ENCODE results near the gene TRPV3.

TRPV3 gene

DNA sequence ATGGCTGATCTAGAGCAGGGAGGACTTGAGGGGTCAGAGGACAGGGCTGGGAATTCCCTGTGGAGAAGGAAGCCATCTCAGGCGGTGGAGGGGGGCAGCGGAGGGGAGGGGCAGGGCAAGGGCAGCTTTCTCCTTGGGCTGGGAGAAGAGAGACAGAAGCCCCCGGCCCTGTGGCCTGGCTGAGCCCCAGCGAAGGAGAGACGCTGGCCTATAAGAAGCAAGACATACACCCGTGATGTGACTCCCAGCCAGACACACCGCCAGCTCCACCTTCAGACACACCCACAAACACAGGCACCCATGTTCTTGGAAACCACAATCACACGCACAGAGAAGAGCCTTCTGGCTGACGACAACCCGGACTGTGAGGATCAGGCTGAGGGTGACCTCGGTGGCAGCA, 10.0 kb downstream of the TRPV3 start:
- Mint-ChIP-seq H3K9me3 (no peaks in the 10 kb centered on the region), H3K4me1 (peaks cover 11% of the 10 kb centered on the region), H3K4me3 (no peak overlapping the region), H3K27ac (no peak overlapping the region), H3K27me3 (ENCODE audit: low read depth, poor library complexity) (peaks cover 12% of the 10 kb centered on the region), H3K36me3 (ENCODE audit: low read depth) (no peaks in the 10 kb centered on the region)
- DNase-seq = no peak
- TF ChIP-seq, protein P1, sequence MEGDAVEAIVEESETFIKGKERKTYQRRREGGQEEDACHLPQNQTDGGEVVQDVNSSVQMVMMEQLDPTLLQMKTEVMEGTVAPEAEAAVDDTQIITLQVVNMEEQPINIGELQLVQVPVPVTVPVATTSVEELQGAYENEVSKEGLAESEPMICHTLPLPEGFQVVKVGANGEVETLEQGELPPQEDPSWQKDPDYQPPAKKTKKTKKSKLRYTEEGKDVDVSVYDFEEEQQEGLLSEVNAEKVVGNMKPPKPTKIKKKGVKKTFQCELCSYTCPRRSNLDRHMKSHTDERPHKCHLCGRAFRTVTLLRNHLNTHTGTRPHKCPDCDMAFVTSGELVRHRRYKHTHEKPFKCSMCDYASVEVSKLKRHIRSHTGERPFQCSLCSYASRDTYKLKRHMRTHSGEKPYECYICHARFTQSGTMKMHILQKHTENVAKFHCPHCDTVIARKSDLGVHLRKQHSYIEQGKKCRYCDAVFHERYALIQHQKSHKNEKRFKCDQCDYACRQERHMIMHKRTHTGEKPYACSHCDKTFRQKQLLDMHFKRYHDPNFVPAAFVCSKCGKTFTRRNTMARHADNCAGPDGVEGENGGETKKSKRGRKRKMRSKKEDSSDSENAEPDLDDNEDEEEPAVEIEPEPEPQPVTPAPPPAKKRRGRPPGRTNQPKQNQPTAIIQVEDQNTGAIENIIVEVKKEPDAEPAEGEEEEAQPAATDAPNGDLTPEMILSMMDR (IDR thresholded peaks at IDR 0.05) = no peak

DNA sequence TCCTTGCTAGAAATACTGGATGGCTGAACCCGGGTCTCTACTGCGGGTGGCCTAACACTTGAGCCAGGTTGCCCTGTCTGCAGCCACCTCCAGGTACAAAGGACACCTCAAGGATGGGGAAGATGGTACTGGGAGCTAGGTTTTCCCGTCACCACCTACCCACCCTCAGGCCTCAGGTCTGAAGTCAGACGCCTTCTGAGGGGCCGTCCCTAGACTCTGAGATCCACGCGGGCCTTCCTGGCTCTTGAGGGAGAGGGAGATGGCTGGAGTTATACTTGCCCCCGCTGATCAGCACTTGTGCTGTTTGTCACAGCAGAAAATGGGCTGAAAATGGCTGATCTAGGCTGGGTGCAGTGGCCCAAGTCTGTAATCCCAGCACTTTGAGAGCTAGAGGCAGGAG, 10.6 kb downstream of the TRPV3 start:
- Mint-ChIP-seq H3K27me3 (ENCODE audit: low read depth, poor library complexity) (peaks cover 9% of the 10 kb centered on the region), H3K4me1 (peaks cover 11% of the 10 kb centered on the region), H3K27ac (no peak overlapping the region), H3K9me3 (no peaks in the 10 kb centered on the region), H3K4me3 (no peak overlapping the region), H3K36me3 (ENCODE audit: low read depth) (no peaks in the 10 kb centered on the region)
- TF ChIP-seq, protein P1 (IDR thresholded peaks at IDR 0.05) = no peak
- no peak for DNase-seq

DNA sequence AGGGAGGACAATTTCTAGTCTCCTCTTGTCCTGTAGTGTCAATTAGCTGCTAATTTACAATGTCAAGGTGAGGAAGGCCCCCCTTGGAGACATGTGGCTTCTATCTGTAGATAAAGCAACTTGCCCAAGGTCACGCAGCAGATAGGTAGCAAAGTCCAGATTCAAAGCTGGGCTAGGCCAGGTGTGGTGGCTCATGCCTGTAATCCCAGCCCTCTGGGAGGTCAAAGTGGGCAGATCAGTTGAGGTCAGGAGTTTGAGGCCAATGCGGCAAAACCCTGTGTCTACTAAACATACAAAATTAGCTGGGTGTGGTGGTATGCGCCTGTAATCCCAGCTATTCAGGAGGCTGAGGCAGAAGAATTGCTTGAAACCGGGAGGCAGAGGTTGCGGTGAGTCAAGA, 11.1 kb downstream of the TRPV3 start:
- Mint-ChIP-seq H3K9me3 (no peaks in the 10 kb centered on the region), H3K27me3 (ENCODE audit: low read depth, poor library complexity) (peaks cover 10% of the 10 kb centered on the region), H3K36me3 (ENCODE audit: low read depth) (no peaks in the 10 kb centered on the region), H3K4me1 (peaks cover 11% of the 10 kb centered on the region), H3K4me3 (no peak overlapping the region), H3K27ac (no peak overlapping the region)
- DNase-seq = no peak
- TF ChIP-seq, protein P1 (IDR thresholded peaks at IDR 0.05) = no peak

DNA sequence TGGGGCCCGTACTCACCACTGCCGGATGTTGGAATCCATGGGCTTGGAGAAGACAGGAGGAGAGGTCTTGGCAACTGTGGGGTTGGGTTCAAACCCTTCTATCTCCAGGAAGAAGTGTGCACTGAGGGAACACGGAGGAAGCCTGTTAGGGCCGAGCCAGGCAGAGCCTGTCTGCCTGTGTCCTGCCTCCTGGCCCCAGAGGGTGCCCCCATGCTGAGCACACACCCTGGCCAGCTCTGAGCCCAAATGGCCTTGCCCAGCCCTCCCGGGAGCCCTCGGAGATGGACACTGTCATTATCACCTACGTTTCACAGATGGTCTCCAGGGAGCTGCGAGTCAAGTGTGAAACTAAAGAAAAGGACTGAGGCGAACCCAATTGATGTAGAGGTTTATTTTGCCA, 12.5 kb downstream of the TRPV3 start:
- Mint-ChIP-seq H3K4me3 (no peak overlapping the region), H3K9me3 (no peaks in the 10 kb centered on the region), H3K27ac (peak overlapping the region; percentile 16), H3K27me3 (ENCODE audit: low read depth, poor library complexity) (peaks cover 11% of the 10 kb centered on the region), H3K36me3 (ENCODE audit: low read depth) (no peaks in the 10 kb centered on the region), H3K4me1 (peaks cover 11% of the 10 kb centered on the region)
- TF ChIP-seq, protein P1 (IDR thresholded peaks at IDR 0.05) = no peak
- no peak for DNase-seq

DNA sequence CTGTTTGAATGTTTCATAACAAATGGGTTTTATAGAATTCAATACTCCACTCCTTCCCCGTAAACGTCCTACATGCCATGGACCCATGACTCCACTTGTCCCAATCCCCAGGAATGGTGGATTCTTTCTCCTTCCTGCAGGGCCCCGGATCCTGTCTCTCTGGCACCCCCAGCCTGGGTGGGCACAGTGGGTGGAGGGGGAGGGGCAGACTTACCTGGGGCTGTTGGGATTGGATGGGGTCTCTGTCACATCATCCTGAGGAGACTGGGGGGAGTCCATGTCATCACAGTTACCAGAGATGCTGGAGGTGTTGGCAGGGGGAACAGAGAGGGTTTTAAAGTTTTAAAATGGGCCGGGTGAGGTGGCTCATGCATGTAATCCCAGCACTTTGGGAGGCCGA, 13.2 kb downstream of the TRPV3 start:
- no peak overlapping the region for H3K4me3 Mint-ChIP-seq
- DNase-seq = no peak
- H3K27me3 Mint-ChIP-seq (ENCODE audit: low read depth, poor library complexity) = peaks cover 12% of the 10 kb centered on the region
- no peaks in the 10 kb centered on the region for H3K9me3 Mint-ChIP-seq
- no peaks in the 10 kb centered on the region for H3K36me3 Mint-ChIP-seq (ENCODE audit: low read depth)
- H3K27ac Mint-ChIP-seq = no peak overlapping the region
- peaks cover 11% of the 10 kb centered on the region for H3K4me1 Mint-ChIP-seq
- TF ChIP-seq, protein P1 (IDR thresholded peaks at IDR 0.05) = no peak

DNA sequence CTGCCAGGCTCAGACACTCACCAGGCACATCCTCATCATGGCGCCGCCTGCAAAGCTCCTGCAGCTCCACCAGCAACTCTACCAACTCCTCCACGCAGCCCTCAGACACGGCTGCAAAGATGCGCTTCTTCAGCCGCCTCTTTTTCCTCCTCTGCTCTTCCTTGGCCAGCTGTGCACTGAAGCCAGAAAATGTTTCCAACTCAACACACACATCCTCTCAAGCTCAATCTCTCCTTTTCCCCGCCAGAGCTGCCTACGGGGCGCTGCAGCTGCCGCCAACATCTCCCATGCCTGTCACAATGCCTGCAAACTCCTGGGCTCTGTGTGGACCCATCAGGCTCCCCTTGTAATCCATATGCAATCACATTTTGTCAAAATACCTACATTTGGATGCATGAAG, 14.2 kb downstream of the TRPV3 start:
- TF ChIP-seq, protein P1 (IDR thresholded peaks at IDR 0.05) = no peak
- Mint-ChIP-seq H3K27me3 (ENCODE audit: low read depth, poor library complexity) (peaks cover 6% of the 10 kb centered on the region), H3K4me3 (no peak overlapping the region), H3K9me3 (no peaks in the 10 kb centered on the region), H3K27ac (no peak overlapping the region), H3K4me1 (peaks cover 11% of the 10 kb centered on the region), H3K36me3 (ENCODE audit: low read depth) (no peaks in the 10 kb centered on the region)
- DNase-seq = no peak
